Type B pancreatic cell (in vitro differentiated cells): Measurements from ENCODE around the gene MCM5. TPM values are rescaled to one million over a fixed set of nuclear protein-coding genes. Genes with fewer than 3 reads are reported as not detected.
"Not testable (repeated sequence)": the region's sequence is repeated elsewhere in the genome, so short reads cannot be mapped to it uniquely, and the experiment has no call there.

Experiments used
- DNase-seq: peaks from one replicate; pipeline ENCODE4 v3.0.0; 2021; ENCODE audit warnings: mixed read lengths; ENCODE audit not compliant: unreplicated experiment; ENCODE audit errors: extremely low spot score
- H3K27ac Mint-ChIP-seq: 2 replicates; pipeline ENCODE4 v1.8.0; 2021; ENCODE audit warnings: mild to moderate bottlenecking, mixed read lengths
- H3K27me3 Mint-ChIP-seq: 2 replicates; pipeline ENCODE4 v1.8.0; 2021; ENCODE audit warnings: mixed read lengths
- H3K36me3 Mint-ChIP-seq: 2 replicates; pipeline ENCODE4 v1.8.0; 2021; ENCODE audit warnings: mixed read lengths
- H3K4me1 Mint-ChIP-seq: one replicate; pipeline ENCODE4 v1.8.0; 2021; ENCODE audit warnings: mixed read lengths; ENCODE audit not compliant: unreplicated experiment
- H3K4me3 Mint-ChIP-seq: 2 replicates; pipeline ENCODE4 v1.8.0; 2021; ENCODE audit warnings: mild to moderate bottlenecking, mixed read lengths
- H3K9me3 Mint-ChIP-seq: 2 replicates; pipeline ENCODE4 v1.8.0; 2021; ENCODE audit warnings: mixed read lengths
- total RNA-seq: library from RNA; stranded (reverse); gene quantifications from 2 replicates; pipeline ENCODE4 v1.2.1, GENCODE V29; 2021; ENCODE audit warnings: low replicate concordance
- TF ChIP-seq, protein P1 (sequence below): fragments of 200-600 bp; sonication (generic); conservative IDR thresholded peaks from 2 replicates; pipeline ENCODE4 v1.5.0; 2021; ENCODE audit warnings: antibody characterized with exemption, mild to moderate bottlenecking

Gene MCM5
- total RNA-seq, 1 donor from 2014 or later, result 98.0 TPM

DNA sequence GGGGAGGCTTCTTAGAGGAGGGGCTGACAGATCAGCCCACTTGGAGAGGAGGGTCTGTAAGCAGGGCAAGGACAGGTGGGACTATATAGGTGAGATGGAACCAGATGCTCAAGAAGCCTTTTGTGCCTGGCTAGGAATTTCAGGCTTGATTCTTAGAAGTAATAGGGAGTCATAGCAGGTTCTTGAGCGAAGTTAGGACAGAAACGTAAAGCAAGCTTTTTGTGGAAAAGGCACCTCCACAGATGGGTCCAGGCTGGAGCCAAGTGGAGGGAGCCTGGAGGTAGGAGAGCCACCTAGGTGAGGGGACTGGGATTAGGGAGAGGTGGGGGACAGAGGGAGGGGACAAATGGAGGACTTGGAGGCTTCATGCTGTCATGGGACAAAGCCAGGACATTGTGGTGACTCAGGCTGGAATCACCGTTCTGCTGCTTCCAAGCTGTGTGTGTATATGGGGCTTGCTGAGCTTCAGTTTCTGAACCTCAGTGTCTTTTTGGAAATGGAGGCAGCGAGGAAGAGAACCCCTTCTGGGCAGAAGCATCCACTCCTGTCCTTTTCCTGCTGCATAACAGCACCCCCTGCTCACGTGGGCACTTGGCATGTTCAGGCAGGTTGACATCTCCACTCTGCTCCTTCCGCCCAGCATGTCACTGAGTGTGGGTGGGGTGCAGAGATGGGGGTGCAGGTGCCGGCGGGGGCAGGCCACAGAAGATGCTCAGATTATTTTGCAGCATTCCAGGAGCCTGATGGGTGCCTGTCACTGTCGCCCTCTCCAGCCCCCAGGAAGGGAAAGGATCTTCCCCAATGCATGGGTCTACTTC, 58.0 kb downstream of the MCM5 start:
- peaks cover 14% of the 10 kb centered on the region for H3K27me3 Mint-ChIP-seq
- no peaks in the 10 kb centered on the region for H3K36me3 Mint-ChIP-seq
- no peak for DNase-seq
- peaks cover 5% of the 10 kb centered on the region for H3K4me1 Mint-ChIP-seq
- no peaks in the 10 kb centered on the region for H3K9me3 Mint-ChIP-seq
- no peak overlapping the region for H3K4me3 Mint-ChIP-seq
- TF ChIP-seq, protein P1, sequence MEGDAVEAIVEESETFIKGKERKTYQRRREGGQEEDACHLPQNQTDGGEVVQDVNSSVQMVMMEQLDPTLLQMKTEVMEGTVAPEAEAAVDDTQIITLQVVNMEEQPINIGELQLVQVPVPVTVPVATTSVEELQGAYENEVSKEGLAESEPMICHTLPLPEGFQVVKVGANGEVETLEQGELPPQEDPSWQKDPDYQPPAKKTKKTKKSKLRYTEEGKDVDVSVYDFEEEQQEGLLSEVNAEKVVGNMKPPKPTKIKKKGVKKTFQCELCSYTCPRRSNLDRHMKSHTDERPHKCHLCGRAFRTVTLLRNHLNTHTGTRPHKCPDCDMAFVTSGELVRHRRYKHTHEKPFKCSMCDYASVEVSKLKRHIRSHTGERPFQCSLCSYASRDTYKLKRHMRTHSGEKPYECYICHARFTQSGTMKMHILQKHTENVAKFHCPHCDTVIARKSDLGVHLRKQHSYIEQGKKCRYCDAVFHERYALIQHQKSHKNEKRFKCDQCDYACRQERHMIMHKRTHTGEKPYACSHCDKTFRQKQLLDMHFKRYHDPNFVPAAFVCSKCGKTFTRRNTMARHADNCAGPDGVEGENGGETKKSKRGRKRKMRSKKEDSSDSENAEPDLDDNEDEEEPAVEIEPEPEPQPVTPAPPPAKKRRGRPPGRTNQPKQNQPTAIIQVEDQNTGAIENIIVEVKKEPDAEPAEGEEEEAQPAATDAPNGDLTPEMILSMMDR, result no peak
- no peak overlapping the region for H3K27ac Mint-ChIP-seq

DNA sequence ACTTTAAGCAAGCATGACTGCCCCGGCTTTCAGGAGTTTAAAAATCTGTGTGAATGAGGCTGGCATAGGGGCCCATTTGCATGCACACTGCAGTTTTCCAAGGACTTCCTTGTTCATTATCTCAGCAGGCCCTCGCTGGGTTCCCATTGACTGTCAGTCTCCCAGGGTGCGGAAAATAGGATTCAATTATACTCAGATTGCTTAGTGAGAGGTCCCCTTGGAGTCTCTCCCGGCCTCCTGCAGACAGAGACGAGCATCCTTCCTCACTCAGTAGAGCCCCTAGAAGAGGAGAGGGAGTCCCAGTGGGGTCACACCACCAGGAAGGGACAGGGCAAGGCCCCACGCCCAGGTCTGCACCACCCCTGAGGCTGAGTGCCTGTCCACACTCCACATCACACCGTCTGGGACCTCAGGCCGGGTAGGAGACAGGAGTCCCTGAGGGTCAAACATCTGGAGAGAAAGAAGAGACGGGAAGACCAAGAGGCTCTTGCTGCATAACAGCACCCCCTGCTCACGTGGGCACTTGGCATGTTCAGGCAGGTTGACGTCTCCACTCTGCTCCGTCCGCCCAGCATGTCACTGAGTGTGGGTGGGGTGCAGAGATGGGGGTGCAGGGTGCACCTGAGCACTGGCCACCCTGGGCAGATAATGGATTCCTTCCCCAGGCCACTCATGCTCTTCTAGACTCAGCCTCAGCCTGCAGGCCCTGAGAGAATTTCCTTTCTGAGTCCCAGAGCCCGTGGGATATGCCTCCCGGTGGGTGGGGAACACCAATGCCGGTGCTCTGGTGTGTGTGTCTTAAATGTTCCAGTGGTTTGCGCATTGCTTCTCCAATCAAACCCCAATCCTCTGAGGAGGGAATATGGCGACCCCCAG, 58.8 kb downstream of the MCM5 start:
- Mint-ChIP-seq H3K36me3 (peaks cover 4% of the 10 kb centered on the region), H3K27ac (no peak overlapping the region), H3K27me3 (peaks cover 10% of the 10 kb centered on the region), H3K4me3 (no peak overlapping the region), H3K4me1 (peaks cover 5% of the 10 kb centered on the region), H3K9me3 (peaks cover 4% of the 10 kb centered on the region)
- DNase-seq, result no peak
- TF ChIP-seq, protein P1, result no peak

DNA sequence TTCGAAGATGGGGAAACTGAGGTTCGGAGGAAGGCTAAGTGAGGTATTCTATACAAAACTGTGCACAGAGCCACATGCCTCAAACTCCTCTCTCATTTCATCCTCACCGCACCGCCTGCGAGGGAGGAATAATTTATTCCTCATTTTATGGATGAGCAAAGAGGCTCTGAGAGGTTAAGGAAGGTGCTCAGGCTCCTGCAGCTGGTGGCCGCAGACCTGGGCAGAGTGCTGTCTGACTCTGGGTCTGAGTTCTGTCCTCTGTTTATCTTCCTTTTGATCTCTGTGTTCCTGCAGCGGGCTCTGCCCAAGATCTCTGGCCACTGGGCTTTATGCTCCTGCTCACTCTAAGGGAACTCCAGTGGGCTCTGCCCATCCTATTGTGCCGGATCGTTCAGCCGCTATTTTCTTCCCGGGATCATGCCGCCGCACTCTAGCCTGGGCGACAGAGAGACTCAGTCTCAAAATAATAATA, 59.5 kb downstream of the MCM5 start:
- Mint-ChIP-seq H3K27me3 (peaks cover 6% of the 10 kb centered on the region), H3K27ac (no peak overlapping the region), H3K4me3 (no peak overlapping the region), H3K4me1 (peaks cover 5% of the 10 kb centered on the region), H3K36me3 (peaks cover 5% of the 10 kb centered on the region), H3K9me3 (peaks cover 5% of the 10 kb centered on the region)
- DNase-seq, result no peak
- TF ChIP-seq, protein P1, result no peak

DNA sequence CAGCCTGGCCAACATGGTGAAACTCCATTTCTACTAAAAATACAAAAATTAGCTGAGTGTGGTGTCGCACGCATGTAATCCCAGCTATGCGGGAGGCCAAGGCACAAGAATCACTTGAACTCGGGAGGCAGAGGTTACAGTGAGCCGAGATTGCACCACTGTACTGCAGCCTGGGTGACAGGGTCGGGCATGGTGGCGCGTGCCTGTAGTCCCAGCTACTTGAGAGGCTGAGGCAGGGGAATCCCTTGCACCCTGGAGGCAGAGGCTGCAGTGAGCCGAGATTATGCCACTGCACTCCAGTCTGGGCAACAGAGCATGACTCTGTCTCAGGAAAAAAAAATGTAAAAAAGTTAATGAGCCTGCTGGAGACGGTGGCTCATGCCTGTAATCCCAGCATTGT, 60.0 kb downstream of the MCM5 start:
- not testable (repeated sequence) for H3K9me3 Mint-ChIP-seq, H3K4me1 Mint-ChIP-seq, H3K36me3 Mint-ChIP-seq, H3K4me3 Mint-ChIP-seq, H3K27ac Mint-ChIP-seq, H3K27me3 Mint-ChIP-seq, DNase-seq

DNA sequence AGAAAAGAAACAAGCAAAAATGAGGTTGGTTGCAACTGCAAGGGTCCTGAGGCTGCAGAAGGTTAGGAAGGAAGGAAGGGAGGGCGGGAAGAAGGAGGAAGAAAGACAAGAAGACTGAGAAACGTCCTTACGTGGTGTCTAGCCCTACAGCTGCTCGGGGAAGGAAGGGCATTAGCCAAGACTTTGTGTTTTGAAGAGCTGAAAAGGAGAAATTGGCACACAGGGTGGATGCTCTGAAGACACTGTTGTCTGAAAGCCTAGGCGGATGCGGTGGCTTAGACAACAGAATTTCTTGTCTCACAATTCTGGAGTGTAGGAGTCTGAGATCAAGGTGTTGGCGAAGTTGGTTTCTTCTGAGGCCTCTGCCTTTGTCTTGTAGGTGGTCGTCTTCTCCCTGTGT, 60.7 kb downstream of the MCM5 start:
- no peak overlapping the region for H3K27ac Mint-ChIP-seq
- DNase-seq, result no peak
- H3K4me3 Mint-ChIP-seq, result no peak overlapping the region
- H3K9me3 Mint-ChIP-seq, result peaks cover 5% of the 10 kb centered on the region
- TF ChIP-seq, protein P1, result no peak
- H3K4me1 Mint-ChIP-seq, result peaks cover 5% of the 10 kb centered on the region
- H3K27me3 Mint-ChIP-seq, result peaks cover 6% of the 10 kb centered on the region
- peaks cover 5% of the 10 kb centered on the region for H3K36me3 Mint-ChIP-seq
